SK-N-SH (cell line): ENCODE data around the gene DVL2. TPM values are rescaled to one million over a fixed set of nuclear protein-coding genes. Genes with fewer than 3 reads are reported as not detected.

ENCODE experiments used
- CTCF ChIA-PET: fragments of 300-600, 350-600 bp; formaldehyde crosslinking; extraction: SDS; loops from one replicate; lab custom pipeline; 2021; lab: Yijun Ruan, JAX
- POLR2A ChIA-PET: fragments of 350-600 bp; sonication (Branson Sonifier 250); formaldehyde crosslinking; extraction: SDS; loops from one replicate; lab custom pipeline; 2020; ENCODE audit warnings: antibody characterized with exemption, inconsistent platforms; lab: Yijun Ruan, JAX
- DNase-seq: peaks from one replicate; pipeline ENCODE4 v3.0.0; 2012
- H2AFZ ChIP-seq: fragments of 200-600 bp; sonication (generic); 2 replicates; pipeline ENCODE4 v1.8.1; 2016; ENCODE audit warnings: antibody characterized with exemption, mild to moderate bottlenecking, low read depth
- H3F3A ChIP-seq: fragments of 200-600 bp; sonication (generic); replicated peaks from 2 replicates; pipeline ENCODE3; 2016; ENCODE audit warnings: antibody characterized with exemption, mild to moderate bottlenecking; ENCODE audit not compliant: insufficient read depth
- H3K27ac ChIP-seq, 2 experiments: fragments of 200-500 bp in 1 of 2; fragments of 200-600 bp in 1 of 2; sonication (Bioruptor generic) in 1 of 2; sonication (generic), shearing (Covaris generic) in 1 of 2; 2 replicates each; pipeline versions ENCODE4 v1.5.1 to v1.6.1; 2014 to 2016; ENCODE audit warnings: low read depth in 2 of 2, inconsistent platforms in 1 of 2, low read length in 1 of 2, mild to moderate bottlenecking in 1 of 2, mixed read lengths in 1 of 2
- H3K27me3 ChIP-seq: fragments of 200-600 bp; sonication (generic), shearing (Covaris generic); 2 replicates; pipeline ENCODE4 v1.6.1; 2016; ENCODE audit warnings: mixed run types; ENCODE audit not compliant: insufficient read depth
- H3K36me3 ChIP-seq, 2 experiments: fragments of 200-500 bp in 1 of 2; fragments of 200-600 bp in 1 of 2; sonication (Bioruptor generic) in 1 of 2; sonication (generic) in 1 of 2; replicated peaks in 1 of 2; 2 replicates each; pipeline versions ENCODE3 to v1.5.1; 2014 to 2016; ENCODE audit warnings: low read length in 1 of 2, mild to moderate bottlenecking in 1 of 2; ENCODE audit not compliant: insufficient read depth in 2 of 2, control insufficient read depth in 1 of 2
- H3K4me1 ChIP-seq, 2 experiments: fragments of 200-500 bp in 1 of 2; fragments of 200-600 bp in 1 of 2; sonication (Bioruptor generic) in 1 of 2; sonication (generic), shearing (Covaris generic) in 1 of 2; 2 replicates each; pipeline versions ENCODE4 v1.5.1 to v1.6.1; 2014 to 2016; ENCODE audit warnings: low read depth in 1 of 2, low read length in 1 of 2, mixed run types in 1 of 2; ENCODE audit not compliant: insufficient read depth in 2 of 2, control insufficient read depth in 1 of 2
- H3K4me2 ChIP-seq: fragments of 200-600 bp; sonication (generic), shearing (Covaris generic); 2 replicates; pipeline ENCODE4 v1.6.1; 2017; ENCODE audit warnings: mixed run types
- H3K4me3 ChIP-seq, 2 experiments: fragments of 200-500 bp in 1 of 2; fragments of 200-600 bp in 1 of 2; sonication (Bioruptor generic) in 1 of 2; sonication (generic), shearing (Covaris generic) in 1 of 2; 2 replicates each; pipeline versions ENCODE4 v1.5.1 to v1.8.1; 2014 to 2016; ENCODE audit warnings: low read depth in 2 of 2, inconsistent platforms in 1 of 2, low read length in 1 of 2, mild to moderate bottlenecking in 1 of 2, mixed read lengths in 1 of 2, moderate library complexity in 1 of 2
- H3K79me2 ChIP-seq: fragments of 200-600 bp; sonication (generic); 2 replicates; pipeline ENCODE4 v1.8.1; 2017; ENCODE audit warnings: mild to moderate bottlenecking; ENCODE audit not compliant: insufficient read depth
- H3K9ac ChIP-seq: fragments of 200-600 bp; sonication (generic); 2 replicates; pipeline ENCODE4 v1.6.1; 2017; ENCODE audit warnings: mixed run types
- H3K9me2 ChIP-seq: fragments of 200-600 bp; sonication (generic); 2 replicates; pipeline ENCODE4 v1.6.1; 2017; ENCODE audit warnings: mixed run types
- H3K9me3 ChIP-seq: fragments of 200-600 bp; sonication (generic); 2 replicates; pipeline ENCODE4 v1.6.1; 2017; ENCODE audit warnings: mixed run types, mild to moderate bottlenecking, moderate library complexity
- H4K20me1 ChIP-seq: fragments of 200-600 bp; sonication (generic); 2 replicates; pipeline ENCODE4 v1.6.1; 2017; ENCODE audit warnings: mild to moderate bottlenecking, mixed run types; ENCODE audit not compliant: insufficient read depth
- CHD2 ChIP-seq: fragments of 150-350 bp; IDR thresholded peaks from 2 replicates; pipeline ENCODE4 v1.6.1; 2018; ENCODE audit warnings: low read length; ENCODE audit not compliant: partially characterized antibody
- EZH2phosphoT487 ChIP-seq: fragments of 200-600 bp; sonication (generic); IDR thresholded peaks from 2 replicates; pipeline ENCODE4 v1.6.1; 2017; ENCODE audit warnings: low read depth, mixed run types, mild to moderate bottlenecking, antibody characterized with exemption, moderate library complexity, borderline replicate concordance
- FOSL2 ChIP-seq: IDR thresholded peaks from 2 replicates; pipeline ENCODE4 v1.4.0; 2012; ENCODE audit warnings: low read depth, mild to moderate bottlenecking, moderate library complexity, borderline replicate concordance
- FOXJ3 ChIP-seq: sonication (generic); formaldehyde crosslinking; IDR thresholded peaks from 2 replicates; pipeline ENCODE4 v1.5.1; 2020; ENCODE audit warnings: mild to moderate bottlenecking, missing genetic modification reagents
- GATA2 ChIP-seq: sonication (generic); formaldehyde crosslinking; IDR thresholded peaks from 2 replicates; pipeline ENCODE4 v1.5.0; 2020; ENCODE audit warnings: mild to moderate bottlenecking, missing genetic modification reagents
- JUND ChIP-seq: IDR thresholded peaks from 2 replicates; pipeline ENCODE4 v1.4.0; 2012
- MAX ChIP-seq: IDR thresholded peaks from 2 replicates; pipeline ENCODE4 v1.4.0; 2012; ENCODE audit warnings: low read depth
- MEF2A ChIP-seq: IDR thresholded peaks from 2 replicates; pipeline ENCODE4 v1.4.0; 2012; ENCODE audit warnings: low read depth, borderline replicate concordance
- MXI1 ChIP-seq: IDR thresholded peaks from 2 replicates; pipeline ENCODE4 v1.6.1; 2012; ENCODE audit warnings: mild to moderate bottlenecking, low read depth, low read length, improper control_type of control experiment
- NFIC ChIP-seq: IDR thresholded peaks from 2 replicates; pipeline ENCODE4 v1.4.0; 2012; ENCODE audit warnings: borderline replicate concordance
- NRF1 ChIP-seq: IDR thresholded peaks from 2 replicates; pipeline ENCODE4 v1.6.1; 2012; ENCODE audit warnings: low read depth, mild to moderate bottlenecking, low read length
- PBX3 ChIP-seq: IDR thresholded peaks from 2 replicates; pipeline ENCODE4; 2012
- POLR2AphosphoS5 ChIP-seq: IDR thresholded peaks from 2 replicates; pipeline ENCODE4 v1.6.1; 2012; ENCODE audit warnings: low read depth, low read length
- RAD21 ChIP-seq: IDR thresholded peaks from 2 replicates; pipeline ENCODE4 v1.6.1; 2012; ENCODE audit warnings: mild to moderate bottlenecking, low read length
- REST ChIP-seq: IDR thresholded peaks from 2 replicates; pipeline ENCODE4 v1.6.1; 2012; ENCODE audit warnings: mild to moderate bottlenecking, low read depth, low read length, moderate library complexity
- RXRA ChIP-seq: IDR thresholded peaks from 2 replicates; pipeline ENCODE4 v1.4.0; 2012; ENCODE audit warnings: low read depth, mild to moderate bottlenecking, borderline replicate concordance
- SIN3A ChIP-seq: IDR thresholded peaks from 2 replicates; pipeline ENCODE4 v1.6.1; 2012; ENCODE audit warnings: low read depth, mild to moderate bottlenecking, low read length, moderate library complexity, borderline replicate concordance
- SMC3 ChIP-seq: IDR thresholded peaks from 2 replicates; pipeline ENCODE4 v1.6.1; 2012; ENCODE audit warnings: low read depth, low read length, improper control_type of control experiment
- USF2 ChIP-seq: fragments of 150-350 bp; IDR thresholded peaks from 2 replicates; pipeline ENCODE4 v1.6.1; 2017; ENCODE audit warnings: antibody characterized with exemption, low read length, low read depth, borderline replicate concordance
- YY1 ChIP-seq: IDR thresholded peaks from 2 replicates; pipeline ENCODE4 v1.4.0; 2012; ENCODE audit warnings: low read depth, mild to moderate bottlenecking
- WGBS: methylation state at CpG from one replicate; pipeline ENCODE4 v1.1.6; 2017; ENCODE audit warnings: low lambda C conversion rate; 5-methylcytosine and 5-hydroxymethylcytosine counted together
- polyA plus RNA-seq, 3 experiments: library from polyadenylated mRNA; depleted of rRNA; stranded (reverse); fragments of >200 nt; gene quantifications; 2 replicates each; pipeline ENCODE4 v1.2.3, GENCODE V29; 2012
- TF ChIP-seq, protein P1 (sequence below): IDR thresholded peaks from 2 replicates; pipeline ENCODE4 v1.4.0; 2012; ENCODE audit warnings: low read depth, borderline replicate concordance
- TF ChIP-seq, protein P2 (sequence below): IDR thresholded peaks from 2 replicates; pipeline ENCODE4 v1.4.0; 2012; ENCODE audit warnings: low read depth, borderline replicate concordance

DVL2 gene
- polyA plus RNA-seq, 1 of the 3 experiments (the other 2 are of a cell fraction) = 8.3 TPM

DNA sequence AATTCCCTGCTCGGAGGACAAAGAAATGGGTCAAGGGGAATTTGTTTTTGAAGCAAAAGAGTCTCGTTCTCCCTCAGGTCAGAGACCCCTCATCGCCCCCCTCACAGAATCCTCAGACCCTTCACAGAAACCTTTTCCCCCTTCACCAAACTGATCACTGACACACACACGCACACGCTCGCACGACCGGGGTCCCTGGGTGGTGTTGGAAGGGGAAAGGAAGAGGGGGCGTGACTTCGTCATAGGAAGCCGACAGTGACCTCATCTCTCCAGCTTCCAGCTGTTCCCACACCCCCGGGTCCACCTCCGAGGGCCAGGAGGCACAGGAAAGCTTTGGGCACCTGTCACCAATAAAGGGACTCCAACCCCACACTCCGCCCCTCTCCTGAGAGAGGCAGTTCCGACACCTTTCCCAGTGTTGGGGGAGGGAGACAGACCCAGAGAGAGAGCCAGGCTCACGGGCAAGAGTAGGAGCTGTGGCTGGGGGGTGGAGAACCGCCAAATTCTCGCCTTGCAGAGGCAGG lies 56.3 kb downstream of the DVL2 start (continued):
- TF ChIP-seq MXI1 = no peak
- no peak for TF ChIP-seq MEF2A
- no peak for TF ChIP-seq MAX
- no peak for TF ChIP-seq REST
- TF ChIP-seq SIN3A = no peak
- no peak for TF ChIP-seq JUND
- TF ChIP-seq NFIC = no peak
- TF ChIP-seq NRF1 = no peak

- Histone ChIP-seq H3F3A (peaks cover 3% of the 10 kb centered on the region), H3K9ac (peak overlapping the region; percentile 35; the same call in 1 of the 2 replicates), H3K9me3 (no peaks in the 10 kb centered on the region), H4K20me1 (no peaks in the 10 kb centered on the region), H2AFZ (peak overlapping the region; percentile 68; the same call in 1 of the 2 replicates), H3K4me1 (peaks cover 0 to 8% of the 10 kb centered on the region in 2 experiments; a peak in 1 of 4 replicates), H3K27me3 (no peaks in the 10 kb centered on the region), H3K4me2 (peak overlapping the region; percentile 93), H3K27ac (no peak overlapping the region), H3K9me2 (no peaks in the 10 kb centered on the region), H3K36me3 (no peaks in the 10 kb centered on the region), H3K4me3 (peak overlapping the region; percentile 38 to 56), H3K79me2 (no peaks in the 10 kb centered on the region)
- under 1% methylated on average over 15 of the region's 31 CpGs for WGBS
- CTCF ChIA-PET = interaction anchor here (0.6 to 12.9 kb wide), 44 partner anchors 8 to 307 kb away, joined by 3 to 217 read pairs (median 6); partner anchors contain the start of genes ASGR2, CLEC10A, POLR2A and SLC16A11
- peak; percentile 95 for DNase-seq
- POLR2A ChIA-PET = interaction anchor here (0.6 to 1.5 kb wide), 4 partner anchors 10 to 227 kb away, joined by 3 to 5 read pairs (median 4); partner anchors contain the start of gene TMEM256
- TF ChIP-seq EZH2phosphoT487 = no peak
- TF ChIP-seq SMC3 = peak; percentile 64
- TF ChIP-seq, protein P1, sequence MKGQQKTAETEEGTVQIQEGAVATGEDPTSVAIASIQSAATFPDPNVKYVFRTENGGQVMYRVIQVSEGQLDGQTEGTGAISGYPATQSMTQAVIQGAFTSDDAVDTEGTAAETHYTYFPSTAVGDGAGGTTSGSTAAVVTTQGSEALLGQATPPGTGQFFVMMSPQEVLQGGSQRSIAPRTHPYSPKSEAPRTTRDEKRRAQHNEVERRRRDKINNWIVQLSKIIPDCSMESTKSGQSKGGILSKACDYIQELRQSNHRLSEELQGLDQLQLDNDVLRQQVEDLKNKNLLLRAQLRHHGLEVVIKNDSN = no peak
- TF ChIP-seq USF2 = no peak
- no peak for TF ChIP-seq FOSL2
- no peak for TF ChIP-seq FOXJ3 (CRISPR knock-in tag)
- no peak for TF ChIP-seq YY1
- TF ChIP-seq NFIC = no peak
- no peak for TF ChIP-seq POLR2AphosphoS5
- TF ChIP-seq, protein P2, sequence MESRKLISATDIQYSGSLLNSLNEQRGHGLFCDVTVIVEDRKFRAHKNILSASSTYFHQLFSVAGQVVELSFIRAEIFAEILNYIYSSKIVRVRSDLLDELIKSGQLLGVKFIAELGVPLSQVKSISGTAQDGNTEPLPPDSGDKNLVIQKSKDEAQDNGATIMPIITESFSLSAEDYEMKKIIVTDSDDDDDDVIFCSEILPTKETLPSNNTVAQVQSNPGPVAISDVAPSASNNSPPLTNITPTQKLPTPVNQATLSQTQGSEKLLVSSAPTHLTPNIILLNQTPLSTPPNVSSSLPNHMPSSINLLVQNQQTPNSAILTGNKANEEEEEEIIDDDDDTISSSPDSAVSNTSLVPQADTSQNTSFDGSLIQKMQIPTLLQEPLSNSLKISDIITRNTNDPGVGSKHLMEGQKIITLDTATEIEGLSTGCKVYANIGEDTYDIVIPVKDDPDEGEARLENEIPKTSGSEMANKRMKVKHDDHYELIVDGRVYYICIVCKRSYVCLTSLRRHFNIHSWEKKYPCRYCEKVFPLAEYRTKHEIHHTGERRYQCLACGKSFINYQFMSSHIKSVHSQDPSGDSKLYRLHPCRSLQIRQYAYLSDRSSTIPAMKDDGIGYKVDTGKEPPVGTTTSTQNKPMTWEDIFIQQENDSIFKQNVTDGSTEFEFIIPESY = no peak
- no peak for TF ChIP-seq MEF2A
- no peak for TF ChIP-seq GATA2 (CRISPR knock-in tag)
- no peak for TF ChIP-seq CHD2
- no peak for TF ChIP-seq PBX3
- TF ChIP-seq RXRA = no peak
- TF ChIP-seq RAD21 = peak; percentile 81
Measured at GRCh38 chr17:7177191-7177953, 56.9 kb downstream of the DVL2 start.
